Astrocyte of the cerebellum (primary cell): Measurements from ENCODE around the gene POMGNT1.

Experiments used
- DNase-seq: peaks from one replicate; pipeline ENCODE4 v3.0.0-alpha.2; 2011; ENCODE audit warnings: low read depth
- H3K4me3 ChIP-seq: 2 replicates; pipeline ENCODE4 v1.5.1; 2011; ENCODE audit warnings: mild to moderate bottlenecking, low read depth, low read length, moderate library complexity
- in situ Hi-C: cut with HindIII; loops from 2 replicates; pipeline ENCODE4 v1.10.0; 2017; ENCODE audit warnings: low sequenced_read_pairs
- TF ChIP-seq, protein P1 (sequence below): IDR thresholded peaks from 2 replicates; pipeline ENCODE4 v1.5.1; 2012; ENCODE audit warnings: low read length, low read depth, moderate library complexity, mild to moderate bottlenecking; ENCODE audit errors: missing control alignments

Gene POMGNT1

DNA sequence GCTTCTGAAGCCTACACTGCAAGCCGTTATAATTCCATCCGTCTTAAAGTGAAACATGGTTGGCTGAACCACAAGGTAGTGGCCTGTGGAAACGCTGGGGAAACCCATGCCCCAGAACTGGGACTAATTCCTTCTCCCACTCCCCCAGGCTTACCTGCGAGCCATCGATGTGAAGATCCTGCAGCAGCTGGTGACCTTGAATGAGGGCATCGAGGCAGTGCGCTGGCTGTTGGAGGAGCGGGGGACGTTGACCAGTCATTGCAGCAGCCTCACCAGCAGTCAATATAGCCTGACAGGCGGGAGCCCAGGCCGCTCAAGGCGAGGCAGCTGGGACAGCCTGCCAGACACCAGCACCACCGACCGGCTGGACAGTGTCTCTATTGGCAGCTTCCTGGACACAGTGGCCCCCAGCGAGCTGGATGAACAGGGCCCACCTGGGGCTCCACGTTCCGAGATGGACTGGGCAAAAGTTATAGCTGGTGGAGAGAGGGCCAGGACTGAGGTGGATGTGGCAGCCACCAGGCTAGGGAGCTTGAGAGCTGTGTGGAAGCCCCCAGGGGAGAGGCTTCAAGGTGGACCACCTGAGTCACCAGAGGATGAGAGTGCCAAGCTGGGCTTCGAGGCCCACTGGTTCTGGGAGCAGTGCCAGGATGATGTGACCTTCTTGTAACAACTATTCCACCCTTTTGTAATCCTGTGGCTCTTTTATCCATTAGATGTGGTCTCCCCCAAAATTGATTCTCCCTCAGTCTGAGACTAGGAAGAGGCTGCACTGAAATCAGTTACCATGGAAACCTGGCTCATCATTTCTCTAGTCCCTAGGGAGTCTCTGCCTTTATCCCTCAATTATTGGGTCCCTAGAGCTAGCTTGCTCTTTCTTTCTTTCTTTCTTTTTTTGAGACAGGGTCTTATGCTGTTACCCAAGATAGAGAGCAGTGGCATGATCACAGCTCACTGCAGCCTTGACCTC lies 21.6 kb upstream of the POMGNT1 start:
- no peak overlapping the region for H3K4me3 ChIP-seq
- TF ChIP-seq, protein P1, sequence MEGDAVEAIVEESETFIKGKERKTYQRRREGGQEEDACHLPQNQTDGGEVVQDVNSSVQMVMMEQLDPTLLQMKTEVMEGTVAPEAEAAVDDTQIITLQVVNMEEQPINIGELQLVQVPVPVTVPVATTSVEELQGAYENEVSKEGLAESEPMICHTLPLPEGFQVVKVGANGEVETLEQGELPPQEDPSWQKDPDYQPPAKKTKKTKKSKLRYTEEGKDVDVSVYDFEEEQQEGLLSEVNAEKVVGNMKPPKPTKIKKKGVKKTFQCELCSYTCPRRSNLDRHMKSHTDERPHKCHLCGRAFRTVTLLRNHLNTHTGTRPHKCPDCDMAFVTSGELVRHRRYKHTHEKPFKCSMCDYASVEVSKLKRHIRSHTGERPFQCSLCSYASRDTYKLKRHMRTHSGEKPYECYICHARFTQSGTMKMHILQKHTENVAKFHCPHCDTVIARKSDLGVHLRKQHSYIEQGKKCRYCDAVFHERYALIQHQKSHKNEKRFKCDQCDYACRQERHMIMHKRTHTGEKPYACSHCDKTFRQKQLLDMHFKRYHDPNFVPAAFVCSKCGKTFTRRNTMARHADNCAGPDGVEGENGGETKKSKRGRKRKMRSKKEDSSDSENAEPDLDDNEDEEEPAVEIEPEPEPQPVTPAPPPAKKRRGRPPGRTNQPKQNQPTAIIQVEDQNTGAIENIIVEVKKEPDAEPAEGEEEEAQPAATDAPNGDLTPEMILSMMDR = no peak
- DNase-seq = no peak
- in situ Hi-C loops = no loop called here

DNA sequence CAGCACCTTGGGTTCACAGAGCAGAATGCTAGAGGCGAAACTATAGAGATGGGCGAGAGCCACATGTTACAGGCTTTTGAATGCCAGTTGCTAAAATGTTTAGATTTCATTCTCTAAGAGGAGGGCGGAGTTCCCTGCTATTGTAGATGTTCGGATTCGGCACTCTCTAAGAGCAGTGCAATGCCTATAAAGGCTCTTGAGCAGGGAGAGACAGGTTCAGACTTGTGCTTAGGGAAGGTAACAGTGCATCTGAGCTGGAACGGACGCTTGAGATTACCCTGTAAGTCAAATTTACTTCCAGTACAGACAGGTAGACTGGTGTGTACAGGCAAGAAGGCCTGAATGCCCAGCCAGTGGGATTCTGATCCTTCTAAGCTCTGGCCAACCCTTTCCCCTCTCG lies 20.2 kb upstream of the POMGNT1 start:
- no peak for DNase-seq
- TF ChIP-seq, protein P1 = no peak
- no peak overlapping the region for H3K4me3 ChIP-seq
- in situ Hi-C loops = no loop called here

DNA sequence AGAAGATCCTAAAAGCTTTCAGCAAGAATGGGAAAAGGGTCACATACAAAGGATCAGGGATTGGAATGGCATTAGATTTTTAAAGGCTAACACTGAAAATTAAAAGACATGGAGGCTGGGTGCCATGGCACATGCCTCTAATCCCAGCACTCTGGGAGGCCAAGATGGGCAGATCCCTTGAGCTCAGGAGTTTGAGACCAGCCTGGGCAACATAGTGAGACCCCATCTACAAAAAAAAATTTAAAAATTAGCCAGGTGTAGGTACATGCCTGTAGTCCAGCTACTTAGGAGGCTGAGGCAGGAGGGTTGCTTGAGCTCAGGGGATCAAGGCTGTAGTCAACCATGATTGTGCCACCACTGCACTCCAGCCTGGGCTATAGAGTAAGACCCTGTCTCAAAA lies 17.3 kb upstream of the POMGNT1 start:
- no peak overlapping the region for H3K4me3 ChIP-seq
- TF ChIP-seq, protein P1 = no peak
- DNase-seq = no peak
- in situ Hi-C loops = no loop called here

DNA sequence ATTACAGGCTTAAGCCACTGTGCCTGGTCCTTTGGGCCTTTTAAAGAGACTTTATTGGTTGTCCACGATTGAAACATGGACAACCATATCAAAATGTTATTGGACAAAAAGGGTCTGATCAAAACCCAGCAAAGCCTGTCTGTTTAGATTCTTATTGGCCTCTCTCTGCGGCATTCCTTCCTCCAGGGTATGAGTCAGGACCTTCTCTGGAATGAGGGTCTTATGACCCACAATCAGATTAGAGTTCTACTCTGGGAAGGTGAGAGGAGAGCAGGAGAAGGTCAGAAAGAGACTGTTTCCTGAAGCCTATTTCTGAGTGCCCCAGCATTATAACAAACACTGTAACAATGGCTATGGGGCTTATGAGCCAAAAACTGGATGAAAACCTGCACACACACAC lies 12.8 kb upstream of the POMGNT1 start:
- TF ChIP-seq, protein P1 = no peak
- DNase-seq = no peak
- no peak overlapping the region for H3K4me3 ChIP-seq
- in situ Hi-C loops = no loop called here

DNA sequence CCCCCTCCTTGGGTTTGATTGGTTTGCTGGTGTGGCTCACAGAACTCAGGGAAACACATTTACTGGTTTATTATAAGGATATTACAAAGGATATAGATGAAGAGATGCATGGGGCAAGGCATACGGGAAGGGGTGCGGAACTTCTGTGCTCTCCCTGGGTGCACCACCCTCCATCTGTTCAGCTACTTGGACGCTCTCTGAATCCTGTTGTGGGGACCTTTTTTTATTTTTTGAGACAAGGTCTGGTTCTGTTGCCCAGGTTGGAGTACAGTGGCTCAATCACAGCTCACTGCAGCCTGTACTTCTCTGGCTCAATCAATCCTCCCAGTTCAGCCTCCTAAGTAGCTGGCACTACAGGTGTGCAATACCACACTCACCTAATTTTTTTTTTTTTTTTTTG lies 12.3 kb upstream of the POMGNT1 start:
- TF ChIP-seq, protein P1 = no peak

DNA sequence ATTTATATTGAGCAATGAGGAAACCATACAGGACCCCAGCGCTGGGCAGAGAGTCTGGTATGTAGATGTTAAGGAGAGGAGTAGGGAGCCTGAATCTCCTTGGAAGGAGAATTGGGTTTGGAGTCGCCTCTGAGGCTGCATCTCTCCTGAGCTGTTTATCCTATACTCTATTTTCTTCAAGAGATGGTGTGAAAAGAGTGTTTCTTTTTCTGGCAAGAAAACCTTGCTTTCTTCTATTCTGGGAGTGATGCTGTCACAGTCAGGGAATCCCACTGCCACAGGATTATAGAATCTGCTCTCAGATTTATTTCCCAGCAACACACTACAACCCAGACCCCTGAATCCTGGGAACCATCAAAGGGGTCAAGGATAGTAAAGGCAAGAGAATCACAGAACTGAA lies 8.2 kb upstream of the POMGNT1 start:
- in situ Hi-C loops = no loop called here
- H3K4me3 ChIP-seq = no peak overlapping the region
- DNase-seq = no peak
- TF ChIP-seq, protein P1 = no peak

More for the DNA sequence above, 12.3 kb upstream of the POMGNT1 start:
- no peak overlapping the region for H3K4me3 ChIP-seq
- DNase-seq = no peak
- in situ Hi-C loops = no loop called here
